Stomach (tissue), 4 donors: ENCODE measurements around the gene TSPAN7.

Experiments used
- EP300 ChIP-seq: sonication (generic); formaldehyde crosslinking; IDR thresholded peaks from one replicate; pipeline ENCODE4 v1.6.1; 2017; ENCODE audit warnings: antibody characterized with exemption
- POLR2A ChIP-seq, 4 donors: fragments of 450-650 bp; IDR thresholded peaks; one replicate each; pipeline ENCODE4 v1.6.1; 2016; ENCODE audit warnings: antibody characterized with exemption in 4 of 4, control low read depth in 2 of 4, mild to moderate bottlenecking in 1 of 4, moderate library complexity in 1 of 4
- POLR2AphosphoS5 ChIP-seq, 3 donors: sonication (generic); formaldehyde crosslinking; IDR thresholded peaks; one replicate each; pipeline ENCODE4 v1.6.1; 2016; ENCODE audit warnings: antibody characterized with exemption in 3 of 3
- TF ChIP-seq, protein P1 (sequence below), 7 experiments: fragments of 450-650 bp in 4 of 7; fragments of 200-600 bp in 3 of 7; sonication (generic) in 3 of 7; IDR thresholded peaks; one replicate each; pipeline ENCODE4 v1.5.1; 2016 to 2019; ENCODE audit warnings: antibody characterized with exemption in 7 of 7, control low read depth in 2 of 7, mild to moderate bottlenecking in 1 of 7

DNA sequence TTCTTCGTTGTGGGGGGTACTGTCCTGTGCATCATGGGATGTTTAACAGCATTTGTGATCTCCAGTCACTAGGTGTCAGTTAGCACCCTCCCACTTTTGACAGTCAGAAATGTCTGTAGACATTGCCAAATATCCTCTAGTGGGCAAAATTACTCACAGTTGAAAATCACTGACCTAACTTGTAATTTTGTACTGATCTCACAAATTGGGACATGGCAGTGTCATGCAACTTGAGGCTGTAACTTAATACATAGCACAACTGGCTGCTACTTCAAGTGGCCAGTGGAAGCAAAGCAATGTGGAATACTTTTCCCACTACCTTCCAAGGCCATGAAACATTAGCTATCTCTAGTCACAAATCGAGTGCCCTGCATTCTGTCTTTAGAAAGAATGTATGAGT, 23.2 kb upstream of the TSPAN7 start:
- TF ChIP-seq, protein P1, sequence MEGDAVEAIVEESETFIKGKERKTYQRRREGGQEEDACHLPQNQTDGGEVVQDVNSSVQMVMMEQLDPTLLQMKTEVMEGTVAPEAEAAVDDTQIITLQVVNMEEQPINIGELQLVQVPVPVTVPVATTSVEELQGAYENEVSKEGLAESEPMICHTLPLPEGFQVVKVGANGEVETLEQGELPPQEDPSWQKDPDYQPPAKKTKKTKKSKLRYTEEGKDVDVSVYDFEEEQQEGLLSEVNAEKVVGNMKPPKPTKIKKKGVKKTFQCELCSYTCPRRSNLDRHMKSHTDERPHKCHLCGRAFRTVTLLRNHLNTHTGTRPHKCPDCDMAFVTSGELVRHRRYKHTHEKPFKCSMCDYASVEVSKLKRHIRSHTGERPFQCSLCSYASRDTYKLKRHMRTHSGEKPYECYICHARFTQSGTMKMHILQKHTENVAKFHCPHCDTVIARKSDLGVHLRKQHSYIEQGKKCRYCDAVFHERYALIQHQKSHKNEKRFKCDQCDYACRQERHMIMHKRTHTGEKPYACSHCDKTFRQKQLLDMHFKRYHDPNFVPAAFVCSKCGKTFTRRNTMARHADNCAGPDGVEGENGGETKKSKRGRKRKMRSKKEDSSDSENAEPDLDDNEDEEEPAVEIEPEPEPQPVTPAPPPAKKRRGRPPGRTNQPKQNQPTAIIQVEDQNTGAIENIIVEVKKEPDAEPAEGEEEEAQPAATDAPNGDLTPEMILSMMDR (IDR thresholded peaks at IDR 0.05) = no peak
- TF ChIP-seq POLR2AphosphoS5 (IDR thresholded peaks at IDR 0.05) (no peak), POLR2A (IDR thresholded peaks at IDR 0.05) (no peak), EP300 (no peak)
